Stimulated activated naive CD8-positive, alpha-beta T cell treated with anti-CD3 and anti-CD28 coated beads, Interleukin-15, amount 100 ng/mL, for 72 hours (primary cell): ENCODE data around the gene VPS13D.

Experiments
- ATAC-seq: fragments of 150-1000 bp; cut with Tn5 transposase; 2 replicates; pipeline ENCODE4 v1.10.0; 2021; ENCODE audit warnings: mild to moderate bottlenecking, moderate library complexity
- DNase-seq, 2 donors: peaks; one replicate each; pipeline ENCODE4 v3.0.0; 2021 to 2022
- H3K27ac Mint-ChIP-seq, 2 donors: one replicate each; pipeline ENCODE4 v1.8.0; 2022; ENCODE audit warnings: mild to moderate bottlenecking in 2 of 2, mixed read lengths in 2 of 2, moderate library complexity in 2 of 2
- H3K27me3 Mint-ChIP-seq: one replicate; pipeline ENCODE4 v1.8.0; 2022; ENCODE audit warnings: mixed read lengths
- H3K4me1 Mint-ChIP-seq: one replicate; pipeline ENCODE4 v1.8.0; 2022; ENCODE audit warnings: mild to moderate bottlenecking, mixed read lengths
- H3K4me3 Mint-ChIP-seq, 2 donors: one replicate each; pipeline ENCODE4 v1.8.0; 2022; ENCODE audit warnings: mild to moderate bottlenecking in 2 of 2, mixed read lengths in 2 of 2, moderate library complexity in 1 of 2
- H3K9me3 Mint-ChIP-seq, 2 donors: one replicate each; pipeline ENCODE4 v1.8.0; 2022; ENCODE audit warnings: mixed read lengths in 2 of 2

The VPS13D gene

GRCh38 chr1:12555411-12556367 is 325.9 kb downstream of the VPS13D start:
- no peak for ATAC-seq
- no peak for DNase-seq
- Mint-ChIP-seq H3K4me3 (no peak overlapping the region), H3K9me3 (no peaks in the 10 kb centered on the region), H3K27ac (no peak overlapping the region), H3K27me3 (no peaks in the 10 kb centered on the region), H3K4me1 (peaks cover 23% of the 10 kb centered on the region)

- Mint-ChIP-seq H3K27ac (peak overlapping the region in 1 of 2 donors; percentile 81), H3K9me3 (no peaks in the 10 kb centered on the region), H3K27me3 (no peaks in the 10 kb centered on the region), H3K4me1 (peaks cover 21% of the 10 kb centered on the region), H3K4me3 (no peak overlapping the region)
- no peak for DNase-seq
- no peak for ATAC-seq
Measured at GRCh38 chr1:12556368-12556930, 326.6 kb downstream of the VPS13D start.

- H3K4me1 Mint-ChIP-seq: peaks cover 21% of the 10 kb centered on the region
- H3K4me3 Mint-ChIP-seq: no peak overlapping the region
- H3K9me3 Mint-ChIP-seq: peaks cover 2 to 5% of the 10 kb centered on the region in 2 donors
- DNase-seq (no peak), ATAC-seq (no peak)
- no peaks in the 10 kb centered on the region for H3K27me3 Mint-ChIP-seq
- H3K27ac Mint-ChIP-seq: peak overlapping the region in 1 of 2 donors; percentile 85
Measured at GRCh38 chr1:12556957-12557935, 327.4 kb downstream of the VPS13D start.

GRCh38 chr1:12561121-12561520 is 331.3 kb downstream of the VPS13D start:
- DNase-seq (no peak), ATAC-seq (no peak)
- no peak overlapping the region for H3K4me3 Mint-ChIP-seq
- peaks cover 22 to 44% of the 10 kb centered on the region in 2 donors for H3K9me3 Mint-ChIP-seq
- peaks cover 21% of the 10 kb centered on the region for H3K4me1 Mint-ChIP-seq
- H3K27ac Mint-ChIP-seq: peak overlapping the region in 1 of 2 donors; percentile 77
- H3K27me3 Mint-ChIP-seq: no peaks in the 10 kb centered on the region
